ENCODE results near the gene IRF2BP2.

GRCh38 chr1:234607109-234608024, 2.6 kb downstream of the IRF2BP2 start:
- TF ChIP-seq, protein P1, sequence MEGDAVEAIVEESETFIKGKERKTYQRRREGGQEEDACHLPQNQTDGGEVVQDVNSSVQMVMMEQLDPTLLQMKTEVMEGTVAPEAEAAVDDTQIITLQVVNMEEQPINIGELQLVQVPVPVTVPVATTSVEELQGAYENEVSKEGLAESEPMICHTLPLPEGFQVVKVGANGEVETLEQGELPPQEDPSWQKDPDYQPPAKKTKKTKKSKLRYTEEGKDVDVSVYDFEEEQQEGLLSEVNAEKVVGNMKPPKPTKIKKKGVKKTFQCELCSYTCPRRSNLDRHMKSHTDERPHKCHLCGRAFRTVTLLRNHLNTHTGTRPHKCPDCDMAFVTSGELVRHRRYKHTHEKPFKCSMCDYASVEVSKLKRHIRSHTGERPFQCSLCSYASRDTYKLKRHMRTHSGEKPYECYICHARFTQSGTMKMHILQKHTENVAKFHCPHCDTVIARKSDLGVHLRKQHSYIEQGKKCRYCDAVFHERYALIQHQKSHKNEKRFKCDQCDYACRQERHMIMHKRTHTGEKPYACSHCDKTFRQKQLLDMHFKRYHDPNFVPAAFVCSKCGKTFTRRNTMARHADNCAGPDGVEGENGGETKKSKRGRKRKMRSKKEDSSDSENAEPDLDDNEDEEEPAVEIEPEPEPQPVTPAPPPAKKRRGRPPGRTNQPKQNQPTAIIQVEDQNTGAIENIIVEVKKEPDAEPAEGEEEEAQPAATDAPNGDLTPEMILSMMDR (IDR thresholded peaks at IDR 0.05), result no peak
- TF ChIP-seq POLR2A (IDR thresholded peaks at IDR 0.05), result no peak

Measured in lower leg skin (tissue), 3 donors.